Common myeloid progenitor, CD34-positive (primary cell): ENCODE results near the gene RPS6KA6.

Experiments used
- CTCF ChIA-PET: fragments of 350-600 bp; sonication (Branson Sonifier 250); formaldehyde crosslinking; loops from one replicate; lab custom pipeline; 2021; ENCODE audit warnings: antibody characterized with exemption; lab: Charles Lee
- POLR2A ChIA-PET: fragments of 350-600 bp; sonication (Branson Sonifier 250); formaldehyde crosslinking; loops from one replicate; lab custom pipeline; 2021; ENCODE audit warnings: antibody characterized with exemption; lab: Charles Lee
- DNase-seq, 3 donors: peaks; one replicate each; pipeline versions ENCODE4 v3.0.0 to v3.0.0-alpha.2; 2013
- H3K27ac ChIP-seq, 2 experiments: 1 replicate in 1 of 2; 2 replicates in 1 of 2; pipeline ENCODE4 v1.7.0; 2013; ENCODE audit warnings: inconsistent platforms in 2 of 2, low read length in 2 of 2, mild to moderate bottlenecking in 2 of 2, low read depth in 1 of 2, moderate library complexity in 1 of 2; ENCODE audit not compliant: severe bottlenecking in 2 of 2, insufficient read depth in 1 of 2, poor library complexity in 1 of 2
- H3K27me3 ChIP-seq, 5 experiments: replicated peaks in 2 of 5; 1 replicate in 3 of 5; 2 replicates in 2 of 5; pipeline versions ENCODE4 v1.6.1 to v1.7.0; 2013; ENCODE audit warnings: low read length in 4 of 5, mild to moderate bottlenecking in 2 of 5, moderate library complexity in 2 of 5, inconsistent platforms in 1 of 5; ENCODE audit not compliant: insufficient read depth in 5 of 5, control insufficient read depth in 4 of 5
- H3K36me3 ChIP-seq, 4 experiments: 1 replicate in 2 of 4; 2 replicates in 2 of 4; pipeline versions ENCODE4 v1.6.1 to v1.7.0; 2013; ENCODE audit warnings: low read length in 3 of 4, control low read depth in 1 of 4, mild to moderate bottlenecking in 1 of 4; ENCODE audit not compliant: control insufficient read depth in 4 of 4, insufficient read depth in 4 of 4
- H3K4me1 ChIP-seq, 4 experiments: 1 replicate in 3 of 4; 2 replicates in 1 of 4; pipeline versions ENCODE4 v1.6.1 to v1.7.1; 2013; ENCODE audit warnings: low read length in 3 of 4, mild to moderate bottlenecking in 3 of 4, control low read depth in 1 of 4, inconsistent platforms in 1 of 4, moderate library complexity in 1 of 4; ENCODE audit not compliant: control insufficient read depth in 4 of 4, insufficient read depth in 4 of 4; ENCODE audit errors: control extremely low read depth in 1 of 4
- H3K4me3 ChIP-seq, 7 experiments: 1 replicate in 4 of 7; 2 replicates in 3 of 7; pipeline versions ENCODE4 v1.5.1 to v1.7.0; 2013; ENCODE audit warnings: mild to moderate bottlenecking in 7 of 7, low read length in 6 of 7, moderate library complexity in 6 of 7, inconsistent platforms in 2 of 7, low read depth in 2 of 7, control low read depth in 1 of 7; ENCODE audit not compliant: insufficient read depth in 4 of 7, control insufficient read depth in 1 of 7; ENCODE audit errors: extremely low read depth in 1 of 7
- H3K9me3 ChIP-seq, 5 experiments: 1 replicate in 4 of 5; 2 replicates in 1 of 5; pipeline versions ENCODE4 v1.6.1 to v1.7.1; 2013; ENCODE audit warnings: low read length in 4 of 5, mild to moderate bottlenecking in 2 of 5, inconsistent platforms in 1 of 5, low read depth in 1 of 5, moderate library complexity in 1 of 5; ENCODE audit not compliant: control insufficient read depth in 4 of 5, insufficient read depth in 2 of 5; ENCODE audit errors: control extremely low read depth in 1 of 5
- WGBS: methylation state at CpG from one replicate; pipeline ENCODE4 v1.1.5; 2013; ENCODE audit not compliant: insufficient coverage; 5-methylcytosine and 5-hydroxymethylcytosine counted together

RPS6KA6 gene

DNA sequence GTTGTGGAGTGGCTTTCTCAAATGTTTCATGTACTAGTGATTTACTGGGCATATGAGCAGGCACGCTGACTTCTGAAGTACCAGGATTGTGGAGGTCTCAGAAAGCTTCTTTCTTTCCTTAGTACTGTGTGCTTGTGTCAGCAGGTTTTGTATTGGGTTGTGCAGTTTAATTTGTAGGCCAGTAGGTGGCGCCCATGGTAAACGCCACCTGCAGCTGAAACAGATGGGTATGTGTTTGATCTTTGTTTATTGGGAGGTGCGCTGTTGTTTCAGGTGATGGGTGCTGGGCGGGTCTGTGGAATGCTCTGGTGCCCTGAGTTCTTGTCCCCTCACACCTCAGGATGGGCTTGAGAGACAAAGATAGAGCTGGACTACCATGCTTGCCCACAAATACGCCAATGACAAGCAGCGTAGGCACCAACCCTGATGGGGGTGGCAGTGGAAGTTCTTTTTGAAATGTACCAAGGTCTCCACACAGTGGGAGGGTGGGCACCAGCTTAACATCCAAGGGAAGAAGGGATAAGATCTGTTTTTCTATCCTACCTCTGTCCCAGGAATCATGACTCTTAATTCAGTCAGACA is 141.5 kb downstream of the RPS6KA6 start:
- Histone ChIP-seq H3K27me3 (no peaks in the 10 kb centered on the region), H3K9me3 (no peaks in the 10 kb centered on the region), H3K36me3 (no peaks in the 10 kb centered on the region), H3K27ac (no peak overlapping the region), H3K4me3 (no peak overlapping the region), H3K4me1 (no peaks in the 10 kb centered on the region)
- 19% methylated on average over 3 of the region's 7 CpGs for WGBS
- POLR2A ChIA-PET, result no interaction called here
- DNase-seq, result peak; percentile 14 to 54 (median 47)
- CTCF ChIA-PET, result interaction anchor here (0.6 kb wide), 1 partner anchor 30 kb away, joined by 3 read pairs; no protein-coding TSS in a partner anchor

DNA sequence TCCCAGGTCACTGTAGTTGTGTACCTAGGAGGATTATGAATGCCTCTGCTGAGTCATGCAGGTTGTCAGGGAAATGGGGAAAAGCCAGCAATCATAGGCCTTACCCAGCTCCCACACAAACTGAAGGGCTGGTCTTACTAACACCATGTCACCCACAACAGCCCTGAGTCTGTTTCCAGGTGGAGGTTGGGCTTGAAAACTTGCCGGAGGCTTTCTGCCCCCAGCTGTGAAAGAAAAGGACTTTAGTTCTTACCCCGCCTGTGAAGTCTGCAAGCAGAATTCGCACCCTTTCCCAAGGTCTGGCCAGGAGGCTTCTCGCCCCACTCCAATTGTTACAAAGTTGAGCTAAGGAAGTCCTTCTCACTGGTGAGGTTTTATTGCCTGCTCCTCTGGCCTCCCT is 143.9 kb downstream of the RPS6KA6 start:
- no peaks in the 10 kb centered on the region for H3K27me3 ChIP-seq
- DNase-seq, result no peak
- ChIA-PET CTCF (no interaction called here), POLR2A (no interaction called here)
- no peaks in the 10 kb centered on the region for H3K36me3 ChIP-seq
- no peaks in the 10 kb centered on the region for H3K4me1 ChIP-seq
- 73% methylated on average over 4 of the region's 4 CpGs for WGBS
- H3K27ac ChIP-seq, result no peak overlapping the region
- no peak overlapping the region for H3K4me3 ChIP-seq
- peaks cover 0 to 6% (median 0%) of the 10 kb centered on the region in 5 experiments for H3K9me3 ChIP-seq
